H9 (cell line): ENCODE results near the gene SPRR4. TPM values are rescaled to one million over a fixed set of nuclear protein-coding genes. Genes with fewer than 3 reads are reported as not detected.

Experiments used
- DNase-seq: peaks from one replicate; pipeline ENCODE4 v3.0.0-alpha.2; 2017
- H2AFZ ChIP-seq: one replicate; pipeline ENCODE4 v1.6.1; 2013; ENCODE audit warnings: mild to moderate bottlenecking, low read length, control low read depth, moderate library complexity
- H2AK5ac ChIP-seq: 2 replicates; pipeline ENCODE4 v1.6.1; 2013; ENCODE audit warnings: low read length, control low read depth, mixed read lengths; ENCODE audit not compliant: insufficient read length
- H2BK120ac ChIP-seq: one replicate; pipeline ENCODE4 v1.6.1; 2013; ENCODE audit warnings: low read depth, mild to moderate bottlenecking, low read length, control low read depth, inconsistent platforms; ENCODE audit not compliant: poor library complexity, severe bottlenecking
- H2BK12ac ChIP-seq: 2 replicates; pipeline ENCODE4 v1.6.1; 2013; ENCODE audit warnings: low read length, control low read depth, mixed read lengths, low read depth; ENCODE audit not compliant: insufficient read length
- H2BK15ac ChIP-seq: 2 replicates; pipeline ENCODE4 v1.6.1; 2013; ENCODE audit warnings: low read depth, low read length, control low read depth
- H2BK20ac ChIP-seq: one replicate; pipeline ENCODE4 v1.6.1; 2013; ENCODE audit warnings: low read depth, mild to moderate bottlenecking, low read length, control low read depth, inconsistent platforms; ENCODE audit not compliant: poor library complexity, severe bottlenecking
- H2BK5ac ChIP-seq: 2 replicates; pipeline ENCODE4 v1.6.1; 2013; ENCODE audit warnings: low read length, control low read depth, mixed read lengths; ENCODE audit not compliant: insufficient read length
- H3K14ac ChIP-seq: 2 replicates; pipeline ENCODE4 v1.6.1; 2013; ENCODE audit warnings: low read length, control low read depth; ENCODE audit not compliant: insufficient read depth
- H3K18ac ChIP-seq: 2 replicates; pipeline ENCODE4 v1.6.1; 2013; ENCODE audit warnings: low read depth, mild to moderate bottlenecking, mixed read lengths, low read length, control low read depth; ENCODE audit not compliant: insufficient read length
- H3K23ac ChIP-seq: 2 replicates; pipeline ENCODE4 v1.6.1; 2013; ENCODE audit warnings: low read length, control low read depth, mixed read lengths, low read depth; ENCODE audit not compliant: insufficient read length
- H3K23me2 ChIP-seq: 2 replicates; pipeline ENCODE4 v1.6.1; 2013; ENCODE audit warnings: low read depth, mild to moderate bottlenecking, mixed read lengths, low read length, control low read depth; ENCODE audit not compliant: insufficient read length, poor library complexity, severe bottlenecking
- H3K27ac ChIP-seq: 2 replicates; pipeline ENCODE4 v1.5.1; 2013; ENCODE audit warnings: low read length, control low read depth, mixed read lengths, low read depth; ENCODE audit not compliant: insufficient read length
- H3K27me3 ChIP-seq: 2 replicates; pipeline ENCODE4 v1.6.1; 2013; ENCODE audit warnings: low read length, control low read depth, inconsistent platforms; ENCODE audit not compliant: insufficient read depth
- H3K4ac ChIP-seq: 2 replicates; pipeline ENCODE4 v1.6.1; 2013; ENCODE audit warnings: low read depth, mild to moderate bottlenecking, control low read depth, inconsistent platforms, low read length, moderate library complexity
- H3K4me1 ChIP-seq: 2 replicates; pipeline ENCODE4 v1.6.1; 2013; ENCODE audit warnings: low read length, control low read depth, inconsistent platforms; ENCODE audit not compliant: insufficient read depth
- H3K4me2 ChIP-seq: 2 replicates; pipeline ENCODE4 v1.6.1; 2013; ENCODE audit warnings: low read length, control low read depth, mixed read lengths; ENCODE audit not compliant: insufficient read length, insufficient read depth
- H3K56ac ChIP-seq: 2 replicates; pipeline ENCODE4 v1.6.1; 2013; ENCODE audit warnings: low read depth, mild to moderate bottlenecking, mixed read lengths, low read length, control low read depth; ENCODE audit not compliant: insufficient read length
- H3K79me1 ChIP-seq: 2 replicates; pipeline ENCODE4 v1.6.1; 2013; ENCODE audit warnings: low read depth, mild to moderate bottlenecking, moderate library complexity, low read length, control low read depth, inconsistent platforms; ENCODE audit not compliant: insufficient read depth, poor library complexity, severe bottlenecking
- H3K79me2 ChIP-seq: 2 replicates; pipeline ENCODE4 v1.6.1; 2013; ENCODE audit warnings: low read length, control low read depth, inconsistent platforms; ENCODE audit not compliant: insufficient read depth
- H3K9ac ChIP-seq: 2 replicates; pipeline ENCODE4 v1.6.1; 2013; ENCODE audit warnings: low read length, control low read depth, mixed read lengths; ENCODE audit not compliant: insufficient read length; ENCODE audit errors: extremely low read depth
- H3K9me3 ChIP-seq: one replicate; pipeline ENCODE4 v1.6.1; 2013; ENCODE audit warnings: low read depth, low read length, inconsistent platforms; ENCODE audit not compliant: control insufficient read depth
- H3T11ph ChIP-seq: one replicate; pipeline ENCODE4 v1.6.1; 2013; ENCODE audit warnings: mild to moderate bottlenecking, low read length, control low read depth, inconsistent platforms
- H4K20me1 ChIP-seq: one replicate; pipeline ENCODE4 v1.6.1; 2013; ENCODE audit not compliant: control insufficient read depth, insufficient read length, insufficient read depth
- H4K5ac ChIP-seq: 2 replicates; pipeline ENCODE4 v1.6.1; 2013; ENCODE audit warnings: low read depth, mild to moderate bottlenecking, mixed read lengths, low read length, control low read depth; ENCODE audit not compliant: insufficient read length
- H4K8ac ChIP-seq: replicated peaks from 2 replicates; pipeline ENCODE4 v1.6.1; 2013; ENCODE audit warnings: low read length, control low read depth, mixed read lengths, low read depth; ENCODE audit not compliant: insufficient read length
- H4K91ac ChIP-seq: 2 replicates; pipeline ENCODE4 v1.6.1; 2013; ENCODE audit warnings: low read depth, mild to moderate bottlenecking, moderate library complexity, mixed read lengths, low read length, control low read depth; ENCODE audit not compliant: insufficient read length
- H3K27ac Mint-ChIP-seq, 3 experiments: 2 replicates in 2 of 3; 3 replicates in 1 of 3; pipeline ENCODE4 v1.8.0; 2020 to 2021; ENCODE audit warnings: mixed read lengths in 3 of 3, mild to moderate bottlenecking in 1 of 3, moderate library complexity in 1 of 3
- H3K27me3 Mint-ChIP-seq: 2 replicates; pipeline ENCODE4 v1.8.0; 2021; ENCODE audit warnings: low read depth, mild to moderate bottlenecking, moderate library complexity, mixed read lengths
- H3K36me3 Mint-ChIP-seq, 3 experiments: 2 replicates in 2 of 3; 3 replicates in 1 of 3; pipeline ENCODE4 v1.8.0; 2020 to 2021; ENCODE audit warnings: low read depth in 3 of 3, mixed read lengths in 3 of 3; ENCODE audit not compliant: insufficient read depth in 1 of 3
- H3K4me1 Mint-ChIP-seq, 2 experiments: 2 replicates each; pipeline ENCODE4 v1.8.0; 2020; ENCODE audit warnings: mixed read lengths in 2 of 2
- H3K4me3 Mint-ChIP-seq, 2 experiments: 2 replicates in 1 of 2; 3 replicates in 1 of 2; pipeline ENCODE4 v1.8.0; 2020 to 2021; ENCODE audit warnings: mild to moderate bottlenecking in 2 of 2, mixed read lengths in 2 of 2, moderate library complexity in 1 of 2
- H3K9me3 Mint-ChIP-seq, 2 experiments: 2 replicates in 1 of 2; 3 replicates in 1 of 2; pipeline ENCODE4 v1.8.0; 2020; ENCODE audit warnings: mild to moderate bottlenecking in 2 of 2, mixed read lengths in 2 of 2, moderate library complexity in 1 of 2
- CTCF ChIP-seq: fragments of 200-600 bp; sonication (generic); conservative IDR thresholded peaks from 3 replicates; pipeline ENCODE4 v1.8.0; 2021; ENCODE audit warnings: antibody characterized with exemption, mild to moderate bottlenecking
- WGBS: extraction: QIAGEN DNeasy Blood & Tissue Kit; methylation state at CpG from one replicate; pipeline ENCODE4 v1.1.7; 2013; ENCODE audit warnings: missing lambda C conversion rate, low lambda C conversion rate, mixed read lengths; ENCODE audit not compliant: insufficient read length; ENCODE audit errors: extremely low coverage; 5-methylcytosine and 5-hydroxymethylcytosine counted together
- total RNA-seq: library from RNA; stranded (reverse); gene quantifications from 2 replicates; pipeline ENCODE4 v1.2.1, GENCODE V29; 2021

SPRR4 gene
- total RNA-seq, 1 experiment from 2014 or later = not detected

GRCh38 chr1:152942161-152942560 is 28.3 kb upstream of the SPRR4 start:
- no peak overlapping the region for H4K5ac ChIP-seq
- no peaks in the 10 kb centered on the region for H4K20me1 ChIP-seq
- H2BK15ac ChIP-seq = no peak overlapping the region
- no peaks in the 10 kb centered on the region for H3K27me3 ChIP-seq
- no peak overlapping the region for H4K91ac ChIP-seq
- H3K4me1 ChIP-seq = no peaks in the 10 kb centered on the region
- H2BK120ac ChIP-seq = no peak overlapping the region
- no peak for DNase-seq
- H2BK20ac ChIP-seq = no peak overlapping the region
- H3T11ph ChIP-seq = no peak overlapping the region
- H3K36me3 Mint-ChIP-seq = no peaks in the 10 kb centered on the region; a peak in 1 of 7 replicates
- H3K56ac ChIP-seq = no peak overlapping the region
- H2AK5ac ChIP-seq = no peak overlapping the region
- H3K79me2 ChIP-seq = no peaks in the 10 kb centered on the region
- no peak overlapping the region for H3K18ac ChIP-seq
- H3K4ac ChIP-seq = no peak overlapping the region
- no CpG with 5 or more reads among the region's 2 CpGs for WGBS
- no peak overlapping the region for H3K9ac ChIP-seq
- H3K14ac ChIP-seq = no peak overlapping the region
- H3K9me3 ChIP-seq = no peaks in the 10 kb centered on the region
- H2AFZ ChIP-seq = no peak overlapping the region
- H3K4me2 ChIP-seq = no peak overlapping the region
- H2BK12ac ChIP-seq = no peak overlapping the region
- no peak overlapping the region for H4K8ac ChIP-seq
- H3K4me1 Mint-ChIP-seq = no peaks in the 10 kb centered on the region
- no peak overlapping the region for H2BK5ac ChIP-seq
- no peak overlapping the region for H3K23ac ChIP-seq
- no peak overlapping the region for H3K4me3 Mint-ChIP-seq
- no peaks in the 10 kb centered on the region for H3K23me2 ChIP-seq
- H3K27ac ChIP-seq = no peak overlapping the region
- H3K27me3 Mint-ChIP-seq = peaks cover 4% of the 10 kb centered on the region
- no peak overlapping the region for H3K27ac Mint-ChIP-seq
- no peak for TF ChIP-seq CTCF
- no peaks in the 10 kb centered on the region for H3K79me1 ChIP-seq
- peaks cover 39 to 57% of the 10 kb centered on the region in 2 experiments for H3K9me3 Mint-ChIP-seq
